Left ventricle myocardium inferior (tissue), 1 donor: ENCODE data around the gene ARHGAP9. TPM values are rescaled to one million over a fixed set of nuclear protein-coding genes. Genes with fewer than 3 reads are reported as not detected.

Experiments
- DNase-seq: peaks from one replicate; pipeline ENCODE4 v3.0.0-alpha.2; 2020
- H3K27ac ChIP-seq: fragments of 200-600 bp; replicated peaks from 2 replicates; pipeline ENCODE4 v1.8.0; 2021
- H3K27me3 ChIP-seq: fragments of 200-600 bp; 2 replicates; pipeline ENCODE4 v1.8.0; 2021; ENCODE audit warnings: low read depth
- H3K36me3 ChIP-seq: fragments of 200-600 bp; 2 replicates; pipeline ENCODE4 v1.8.0; 2021
- H3K4me1 ChIP-seq: fragments of 200-600 bp; 2 replicates; pipeline ENCODE4 v1.8.0; 2021
- H3K4me3 ChIP-seq: fragments of 200-600 bp; 2 replicates; pipeline ENCODE4 v1.8.0; 2021; ENCODE audit warnings: mild to moderate bottlenecking, moderate library complexity
- H3K9me3 ChIP-seq: fragments of 200-600 bp; replicated peaks from 2 replicates; pipeline ENCODE4 v1.8.0; 2021
- CTCF ChIP-seq: fragments of 200-600 bp; IDR thresholded peaks from 2 replicates; pipeline ENCODE4 v1.8.0; 2021; ENCODE audit warnings: antibody characterized with exemption, mild to moderate bottlenecking, borderline replicate concordance
- intact Hi-C: fragments of 100-400 bp; cut with micrococcal nuclease; formaldehyde crosslinking; loops from one replicate; pipeline ENCODE4 v1.11.0; 2022
- total RNA-seq: library from RNA; stranded (reverse); fragmentation: NEBNext Ultra II Directional; extraction: Animal tissue kit (Norgen Biotek cat#: 25700); gene quantifications from one replicate; pipeline ENCODE4 v1.2.1, GENCODE V29; 2021
- donor health status: DM: no; HTN: yes; CAD: no; lungs with severe emphysema.

Gene ARHGAP9
- total RNA-seq, 1 donor from 2014 or later = 4.2 TPM

- intact Hi-C loops = no loop called here
- no peak overlapping the region for H3K27ac ChIP-seq
- H3K4me1 ChIP-seq = peaks cover 1% of the 10 kb centered on the region
- no peaks in the 10 kb centered on the region for H3K36me3 ChIP-seq
- H3K9me3 ChIP-seq = no peaks in the 10 kb centered on the region
- H3K27me3 ChIP-seq = peaks cover 85% of the 10 kb centered on the region
- TF ChIP-seq CTCF = no peak
- no peak for DNase-seq
- H3K4me3 ChIP-seq = no peak overlapping the region
These were observed 10.1 kb downstream of the ARHGAP9 start for GRCh38 chr12:57469296-57470164.

- no peaks in the 10 kb centered on the region for H3K9me3 ChIP-seq
- TF ChIP-seq CTCF = no peak
- no peaks in the 10 kb centered on the region for H3K36me3 ChIP-seq
- no peak for DNase-seq
- no peaks in the 10 kb centered on the region for H3K4me1 ChIP-seq
- intact Hi-C loops = no loop called here
- H3K27me3 ChIP-seq = peaks cover 72% of the 10 kb centered on the region
- H3K27ac ChIP-seq = no peak overlapping the region
- no peak overlapping the region for H3K4me3 ChIP-seq
These were observed 11.8 kb downstream of the ARHGAP9 start for GRCh38 chr12:57467915-57468314.

- H3K36me3 ChIP-seq = no peaks in the 10 kb centered on the region
- no peak for TF ChIP-seq CTCF
- no peak overlapping the region for H3K27ac ChIP-seq
- H3K4me3 ChIP-seq = no peak overlapping the region
- no peak for DNase-seq
- peaks cover 67% of the 10 kb centered on the region for H3K27me3 ChIP-seq
- intact Hi-C loops = no loop called here
- no peaks in the 10 kb centered on the region for H3K9me3 ChIP-seq
- peaks cover 5% of the 10 kb centered on the region for H3K4me1 ChIP-seq
These were observed 12.3 kb downstream of the ARHGAP9 start for GRCh38 chr12:57467212-57467874.

GRCh38 chr12:57465747-57466505, 13.7 kb downstream of the ARHGAP9 start:
- Histone ChIP-seq H3K4me1 (peaks cover 18% of the 10 kb centered on the region), H3K36me3 (no peaks in the 10 kb centered on the region), H3K27me3 (peaks cover 61% of the 10 kb centered on the region), H3K4me3 (no peak overlapping the region), H3K27ac (no peak overlapping the region), H3K9me3 (no peaks in the 10 kb centered on the region)
- DNase-seq = no peak
- TF ChIP-seq CTCF = no peak
- intact Hi-C loops = no loop called here

GRCh38 chr12:57465030-57465746, 14.5 kb downstream of the ARHGAP9 start:
- TF ChIP-seq CTCF = no peak
- Histone ChIP-seq H3K27me3 (peaks cover 61% of the 10 kb centered on the region), H3K4me1 (peaks cover 26% of the 10 kb centered on the region), H3K9me3 (no peaks in the 10 kb centered on the region), H3K27ac (no peak overlapping the region), H3K4me3 (no peak overlapping the region), H3K36me3 (no peaks in the 10 kb centered on the region)
- intact Hi-C loops = no loop called here
- no peak for DNase-seq
